Cardiac fibroblast (primary cell): Measurements from ENCODE around the gene PAIP1.
"Not testable (repeated sequence)": the region's sequence is repeated elsewhere in the genome, so short reads cannot be mapped to it uniquely, and the experiment has no call there.

Experiments
- DNase-seq, 2 donors: peaks; one replicate each; pipeline versions ENCODE4 v3.0.0 to v3.0.0-alpha.2; 2010; ENCODE audit warnings: low read depth in 2 of 2
- H3K4me3 ChIP-seq, 2 donors: replicated peaks in 1 of 2; 1 replicate in 1 of 2; 2 replicates in 1 of 2; pipeline ENCODE4 v1.5.1; 2011; ENCODE audit warnings: low read depth in 2 of 2, low read length in 2 of 2, mild to moderate bottlenecking in 2 of 2, moderate library complexity in 1 of 2
- CTCF ChIP-seq: IDR thresholded peaks from one replicate; pipeline ENCODE4 v1.5.1; 2011; ENCODE audit warnings: low read depth, mild to moderate bottlenecking, low read length, inconsistent platforms

The PAIP1 gene

DNA sequence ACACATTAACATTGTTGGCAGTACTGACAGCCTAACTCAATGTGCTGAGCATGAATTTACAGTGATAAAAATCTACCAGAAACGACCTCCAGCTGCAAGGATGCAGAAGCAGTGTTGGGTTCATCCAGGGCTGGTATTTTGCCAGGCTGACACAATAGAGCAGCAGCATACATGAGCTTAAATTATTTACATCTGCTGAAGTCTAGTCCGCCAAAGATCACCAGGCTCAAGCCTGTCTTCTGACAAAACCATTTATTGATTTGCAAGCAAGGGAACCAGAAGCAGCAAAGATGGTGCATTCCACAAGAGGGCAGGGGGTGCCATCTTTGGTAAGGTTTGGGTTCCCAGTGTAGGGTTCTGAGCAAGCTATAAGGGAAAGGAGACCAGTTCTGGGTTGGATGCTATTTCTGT, 33.2 kb downstream of the PAIP1 start:
- no peak for DNase-seq
- TF ChIP-seq CTCF: no peak
- no peak overlapping the region for H3K4me3 ChIP-seq

GRCh38 chr5:43520615-43521014, 36.3 kb downstream of the PAIP1 start:
- no peak for DNase-seq
- H3K4me3 ChIP-seq: no peak overlapping the region
- no peak for TF ChIP-seq CTCF

GRCh38 chr5:43515678-43516048, 41.2 kb downstream of the PAIP1 start:
- TF ChIP-seq CTCF: no peak
- DNase-seq: no peak

GRCh38 chr5:43514816-43515677, 41.8 kb downstream of the PAIP1 start, which contains the start of gene C5orf34:
C5orf34 (minus strand) TSS chr5:43515148; CDS start chr5:43509339, 5,809 bp downstream.
- no peak for TF ChIP-seq CTCF

More at GRCh38 chr5:43515678-43516048, 41.2 kb downstream of the PAIP1 start:
- peak overlapping the region; percentile 57 to 66 for H3K4me3 ChIP-seq

GRCh38 chr5:43514471-43514815, 42.4 kb downstream of the PAIP1 start:
- DNase-seq: peak; percentile 64 to 89
- no peak for TF ChIP-seq CTCF
- peak overlapping the region; percentile 57 to 66 for H3K4me3 ChIP-seq

More at GRCh38 chr5:43514816-43515677, 41.8 kb downstream of the PAIP1 start, which contains the start of gene C5orf34:
- H3K4me3 ChIP-seq: peak within 1 kb of the TSS; percentile 57 to 66
- peak; percentile 97 for DNase-seq

DNA sequence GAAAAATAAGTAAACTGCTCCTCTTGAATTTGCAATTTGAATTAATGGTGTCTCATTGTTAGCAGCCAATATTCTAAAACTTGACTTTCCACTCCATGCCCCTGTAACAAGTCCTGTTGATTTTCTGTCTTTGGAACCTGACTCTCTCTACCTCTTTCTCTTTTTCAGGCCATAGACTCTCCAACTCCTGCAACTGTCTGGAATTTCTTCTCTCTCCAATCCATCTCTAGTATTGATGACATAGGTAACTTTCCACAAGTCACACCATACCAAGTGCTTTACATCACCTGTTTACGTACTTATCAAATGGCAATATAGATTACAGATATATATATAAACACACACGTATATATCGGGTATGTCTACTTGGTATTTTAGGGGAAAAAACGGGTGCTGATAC, 42.9 kb downstream of the PAIP1 start:
- TF ChIP-seq CTCF: no peak
- no peak for DNase-seq
- H3K4me3 ChIP-seq: peak overlapping the region; percentile 57 to 66

DNA sequence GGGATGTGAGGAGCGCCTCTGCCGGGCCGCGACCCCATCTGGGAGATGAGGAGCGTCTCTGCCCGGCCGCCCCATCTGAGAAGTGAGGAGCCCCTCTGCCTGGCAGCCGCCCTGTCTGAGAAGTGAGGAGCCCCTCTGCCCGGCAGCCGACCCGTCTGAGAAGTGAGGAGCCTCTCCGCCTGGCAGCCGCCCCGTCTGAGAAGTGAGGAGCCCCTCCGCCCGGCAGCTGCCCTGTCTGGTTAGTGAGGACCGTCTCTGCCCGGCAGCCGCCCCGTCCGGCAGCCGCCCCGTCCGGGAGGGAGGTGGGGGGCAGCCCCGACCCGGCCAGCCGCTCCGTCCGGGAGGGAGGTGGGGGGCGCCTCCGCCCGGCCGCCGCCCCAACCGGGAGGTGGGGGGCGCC, 45.8 kb downstream of the PAIP1 start:
- H3K4me3 ChIP-seq: not testable (repeated sequence)

More for the DNA sequence above, 45.8 kb downstream of the PAIP1 start:
- not testable (repeated sequence) for DNase-seq
